Gastrocnemius medialis (tissue), 4 donors: ENCODE measurements around the gene AUTS2.

Source experiments
- POLR2A ChIP-seq, 2 donors: fragments of 450-650 bp; IDR thresholded peaks; one replicate each; pipeline ENCODE4 v1.6.1; 2017; ENCODE audit warnings: antibody characterized with exemption in 2 of 2, mild to moderate bottlenecking in 2 of 2, moderate library complexity in 2 of 2
- TF ChIP-seq, protein P1 (sequence below), 5 experiments: fragments of 450-650 bp in 3 of 5; fragments of 200-600 bp in 2 of 5; sonication (generic) in 2 of 5; IDR thresholded peaks in 4 of 5; conservative IDR thresholded peaks in 1 of 5; 1 replicate in 4 of 5; 2 replicates in 1 of 5; pipeline ENCODE4 v1.5.1; 2016 to 2019; ENCODE audit warnings: antibody characterized with exemption in 5 of 5, mild to moderate bottlenecking in 3 of 5, moderate library complexity in 3 of 5

DNA sequence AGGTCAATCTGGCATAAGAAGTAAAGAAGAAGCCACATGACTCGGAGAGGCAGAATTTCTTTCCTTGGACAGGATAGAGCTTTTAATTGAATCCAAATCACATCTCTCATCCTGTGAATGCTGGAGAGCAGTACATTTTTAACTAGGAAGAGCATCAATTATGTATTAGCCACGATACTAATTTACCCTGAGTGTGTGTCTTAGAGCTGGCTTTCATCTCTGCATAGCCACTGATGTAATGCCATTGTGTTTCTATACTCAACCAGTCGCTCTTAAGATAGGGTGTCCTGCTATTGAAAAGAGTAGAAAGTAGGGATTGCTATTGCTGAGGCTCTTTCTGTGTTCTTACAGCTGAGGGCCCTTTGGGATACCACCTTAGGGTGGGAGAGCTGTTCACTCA, 280.3 kb downstream of the AUTS2 start:
- TF ChIP-seq POLR2A (IDR thresholded peaks at IDR 0.05), result no peak
- TF ChIP-seq, protein P1, sequence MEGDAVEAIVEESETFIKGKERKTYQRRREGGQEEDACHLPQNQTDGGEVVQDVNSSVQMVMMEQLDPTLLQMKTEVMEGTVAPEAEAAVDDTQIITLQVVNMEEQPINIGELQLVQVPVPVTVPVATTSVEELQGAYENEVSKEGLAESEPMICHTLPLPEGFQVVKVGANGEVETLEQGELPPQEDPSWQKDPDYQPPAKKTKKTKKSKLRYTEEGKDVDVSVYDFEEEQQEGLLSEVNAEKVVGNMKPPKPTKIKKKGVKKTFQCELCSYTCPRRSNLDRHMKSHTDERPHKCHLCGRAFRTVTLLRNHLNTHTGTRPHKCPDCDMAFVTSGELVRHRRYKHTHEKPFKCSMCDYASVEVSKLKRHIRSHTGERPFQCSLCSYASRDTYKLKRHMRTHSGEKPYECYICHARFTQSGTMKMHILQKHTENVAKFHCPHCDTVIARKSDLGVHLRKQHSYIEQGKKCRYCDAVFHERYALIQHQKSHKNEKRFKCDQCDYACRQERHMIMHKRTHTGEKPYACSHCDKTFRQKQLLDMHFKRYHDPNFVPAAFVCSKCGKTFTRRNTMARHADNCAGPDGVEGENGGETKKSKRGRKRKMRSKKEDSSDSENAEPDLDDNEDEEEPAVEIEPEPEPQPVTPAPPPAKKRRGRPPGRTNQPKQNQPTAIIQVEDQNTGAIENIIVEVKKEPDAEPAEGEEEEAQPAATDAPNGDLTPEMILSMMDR (IDR thresholded peaks at IDR 0.05 in 4 of 5, conservative IDR thresholded peaks at IDR 0.05 in 1 of 5), result no peak
